GM19239 (cell line): ENCODE measurements around the gene ACSS1.
A peak's percentile ranks its signal among the peaks of the same experiment; 100 is the strongest.

Source experiments
- DNase-seq: peaks from one replicate; pipeline ENCODE4 v3.0.0; 2011; ENCODE audit warnings: low spot score; ENCODE audit not compliant: insufficient read length
- FAIRE-seq: peaks from 2 replicates; lab custom pipeline; 2011; peaks lifted over from hg19 to GRCh38; lab: Jason Lieb, UNC

Gene ACSS1

DNA sequence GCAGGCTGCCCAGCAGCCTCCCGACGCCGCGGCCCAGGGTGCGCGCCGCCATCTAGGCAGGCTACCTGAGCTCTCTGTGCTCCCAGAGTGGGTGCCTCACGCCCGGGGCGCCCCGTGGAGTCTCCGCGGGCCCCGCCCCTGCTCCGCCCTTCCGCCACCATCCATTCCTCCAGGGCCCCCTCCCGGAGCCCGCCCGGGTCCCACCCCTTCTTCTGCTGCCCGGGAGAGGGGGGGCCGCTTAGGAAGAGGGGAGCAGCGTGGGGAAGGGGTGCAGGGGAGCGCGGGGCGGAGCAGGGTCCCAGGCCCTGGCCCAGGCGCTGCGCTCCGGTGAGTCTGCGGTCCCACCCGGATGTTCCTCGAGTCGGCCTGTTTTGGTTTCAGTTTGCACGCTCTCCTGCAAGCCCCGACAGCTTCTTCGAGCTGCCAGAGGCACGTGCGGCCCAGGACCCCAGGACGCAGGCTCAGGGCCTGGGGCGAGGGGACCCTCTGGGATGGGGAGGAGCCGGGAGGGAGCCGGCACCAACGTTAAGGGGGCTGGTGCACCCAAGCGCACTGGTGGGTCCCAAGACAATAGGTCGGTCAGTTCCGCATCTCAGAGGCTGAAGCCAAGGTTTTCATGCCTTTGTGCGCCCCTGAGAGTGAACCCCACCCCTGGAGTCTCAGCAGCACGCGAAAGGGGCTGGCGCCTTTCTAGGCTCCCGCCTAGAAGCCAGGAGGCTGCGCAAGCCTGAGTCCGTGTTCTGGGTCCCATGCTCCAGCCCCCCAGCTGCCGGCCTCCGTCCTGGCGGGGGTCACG lies at the start of gene ACSS1:
Gene ACSS1, minus strand, starts transcription at position 89 of the 796 bp plus-strand sequence. Its CDS starts 37 bp downstream, at position 52.
- FAIRE-seq = peak; percentile 61
- peak; percentile 85 for DNase-seq

GRCh38 chr20:25103526-25103925 lies 45.6 kb upstream of the ACSS1 start:
- DNase-seq (no peak), FAIRE-seq (no peak)

DNA sequence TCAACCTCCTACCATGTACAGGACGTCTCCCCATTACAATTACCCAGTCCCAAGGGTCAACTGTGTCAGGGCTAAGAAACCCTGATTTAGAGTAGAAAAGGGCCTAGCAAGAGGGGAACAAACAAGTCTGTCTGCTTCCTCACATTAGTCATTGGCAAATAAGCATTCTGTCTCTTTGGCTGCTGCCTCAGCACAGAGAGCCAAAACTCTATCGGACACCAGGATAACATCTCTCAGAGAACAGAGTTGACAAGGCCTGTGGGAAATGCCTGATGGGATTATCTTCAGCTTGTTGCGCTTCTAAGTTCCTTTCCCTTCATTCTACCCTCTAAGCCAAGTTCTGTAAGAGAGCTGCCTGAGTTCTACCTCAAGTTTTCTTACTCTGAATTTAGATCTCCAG lies 43.0 kb upstream of the ACSS1 start:
- FAIRE-seq = no peak
- DNase-seq = no peak

- no peak for FAIRE-seq
- no peak for DNase-seq
These were observed 41.7 kb upstream of the ACSS1 start for GRCh38 chr20:25099601-25100140.

GRCh38 chr20:25097498-25097897 lies 39.6 kb upstream of the ACSS1 start:
- DNase-seq (no peak), FAIRE-seq (no peak)

DNA sequence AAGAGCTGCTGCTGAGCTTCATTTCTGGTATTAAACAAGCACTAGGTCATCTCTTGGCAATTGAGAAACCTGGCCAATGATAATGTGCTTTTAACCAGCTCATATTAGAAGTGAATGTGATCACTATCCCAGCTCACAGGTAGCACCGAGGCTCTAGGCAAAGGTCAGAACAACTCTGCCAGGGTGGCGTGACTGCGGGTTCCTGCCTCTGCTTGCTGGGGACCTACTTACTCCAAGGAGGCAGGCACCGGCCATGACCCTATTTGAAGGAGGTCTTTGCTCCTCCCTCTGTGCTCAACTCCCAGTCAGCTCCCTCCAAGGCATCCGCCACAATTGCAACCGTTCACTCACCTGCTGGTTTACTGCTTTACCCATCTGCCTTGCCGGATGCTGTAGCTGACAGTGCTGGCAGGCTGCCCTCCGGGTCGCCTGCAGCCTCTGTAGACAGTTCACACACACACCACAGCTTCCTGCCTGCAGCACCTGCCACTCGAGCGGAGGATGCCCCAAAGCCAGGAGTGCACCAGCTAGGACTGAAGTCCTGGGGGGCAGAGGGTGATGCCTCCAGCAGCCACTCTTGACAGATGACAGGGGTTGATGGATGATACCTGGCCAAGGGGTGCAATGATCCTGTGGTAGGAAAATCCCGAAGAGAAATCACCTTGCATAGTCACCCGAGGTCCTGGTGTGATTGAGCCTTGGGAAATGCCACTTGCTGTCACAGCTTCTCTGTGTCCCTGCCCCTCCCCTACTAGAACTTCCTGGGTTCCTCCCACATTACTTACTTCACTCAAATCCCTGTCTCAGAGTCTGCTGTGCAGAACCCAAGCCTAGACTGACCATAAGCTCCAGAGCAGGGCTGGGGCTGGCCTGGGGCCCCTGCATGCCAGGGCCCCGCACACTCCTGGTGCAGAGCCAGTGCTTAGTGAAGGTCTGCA lies 32.8 kb upstream of the ACSS1 start:
- FAIRE-seq (no peak), DNase-seq (no peak)

DNA sequence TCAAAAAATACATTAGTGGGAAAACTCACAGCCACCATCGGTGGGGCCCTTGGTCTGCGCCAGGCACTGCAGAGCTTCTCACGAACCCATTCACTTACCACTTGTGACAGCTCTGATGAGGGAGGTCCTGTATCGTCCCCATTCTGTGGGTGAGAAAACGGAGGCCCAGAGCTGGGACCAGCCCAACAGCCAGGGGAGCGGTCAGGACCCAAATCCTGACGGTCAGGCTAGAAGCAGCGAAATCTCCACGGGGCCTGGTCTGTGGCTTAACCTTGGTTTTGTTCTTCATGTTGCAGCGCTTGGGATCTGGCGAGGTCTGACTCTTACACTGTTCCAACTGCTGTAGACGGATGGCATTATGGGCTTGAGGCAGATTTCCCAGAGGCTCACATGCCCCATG lies 31.7 kb upstream of the ACSS1 start:
- DNase-seq = no peak
- no peak for FAIRE-seq

DNA sequence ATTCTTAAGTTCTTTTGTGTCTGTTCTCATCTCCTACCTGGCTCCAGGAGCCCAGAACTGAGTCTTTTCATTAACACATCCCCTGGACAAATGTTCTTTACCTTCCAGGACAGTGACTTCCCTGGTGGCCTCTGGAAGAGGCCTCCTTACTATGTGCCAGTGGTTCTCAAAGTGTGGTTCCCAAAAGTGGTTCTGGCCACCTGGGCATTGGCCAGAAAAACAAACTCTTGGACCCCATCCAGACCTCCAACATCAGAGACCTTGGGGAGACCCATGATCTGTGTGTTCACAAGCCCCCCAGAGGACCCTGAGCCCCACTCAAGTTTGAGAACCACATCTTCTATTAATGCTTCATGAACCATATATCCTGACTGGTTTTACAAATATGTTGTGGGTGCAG lies 31.2 kb upstream of the ACSS1 start:
- FAIRE-seq (no peak), DNase-seq (no peak)

DNA sequence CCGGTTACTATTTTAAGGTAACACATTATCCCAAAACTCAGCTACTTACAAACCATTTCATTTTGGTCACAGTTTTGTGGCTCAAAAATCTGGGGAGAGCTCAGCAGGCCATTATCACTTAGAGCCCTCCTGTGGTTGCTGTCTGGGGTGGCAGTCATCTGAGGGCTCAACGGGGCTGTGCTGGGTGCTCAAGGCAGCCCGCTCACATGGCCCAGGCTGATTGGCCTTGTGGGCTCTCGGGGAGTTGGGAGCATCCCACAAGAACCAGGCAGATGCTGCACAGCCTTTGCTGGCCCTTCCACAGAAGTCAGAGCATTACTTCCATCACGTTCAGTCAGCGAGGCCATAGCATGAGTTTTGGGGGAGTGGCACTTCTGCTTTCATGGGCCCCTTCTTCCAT lies 30.3 kb upstream of the ACSS1 start:
- FAIRE-seq (no peak), DNase-seq (no peak)

DNA sequence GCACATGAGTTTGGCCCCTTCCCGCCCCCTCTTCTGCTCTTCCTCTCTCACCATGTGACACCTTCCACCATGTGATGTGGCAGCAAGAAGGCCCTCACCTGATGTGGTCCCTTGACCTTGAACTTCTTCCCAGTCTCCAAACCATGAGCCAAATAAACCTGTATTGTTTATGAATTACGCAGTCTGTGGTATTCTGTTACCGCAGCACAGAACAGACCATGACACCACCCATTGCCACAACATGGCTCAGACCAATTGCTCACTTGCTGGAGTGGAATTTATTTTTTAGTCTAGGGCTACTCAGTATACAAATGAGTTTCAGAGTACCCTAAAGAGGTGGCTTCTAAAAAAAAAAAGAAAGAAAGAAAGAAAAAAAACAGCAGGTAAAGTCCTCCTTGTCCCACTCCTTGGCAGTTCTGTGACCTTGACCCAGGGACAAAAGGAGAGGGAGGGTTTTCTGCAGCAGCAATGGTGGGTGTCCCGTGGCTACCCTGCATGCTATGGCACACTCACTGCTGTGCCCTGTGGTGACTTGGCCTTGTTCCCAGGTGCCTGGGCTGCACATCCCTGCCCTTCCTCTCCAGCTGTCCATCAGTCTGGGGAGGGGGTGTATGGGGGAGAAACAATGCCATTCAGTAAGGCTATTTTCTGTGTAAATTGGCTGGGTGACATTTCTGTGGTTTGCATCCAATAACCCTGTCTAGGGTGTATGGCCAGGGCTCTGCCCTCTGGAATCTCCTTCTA lies 29.4 kb upstream of the ACSS1 start:
- no peak for DNase-seq
- no peak for FAIRE-seq

GRCh38 chr20:25085756-25086495 lies 28.0 kb upstream of the ACSS1 start:
- DNase-seq (no peak), FAIRE-seq (no peak)

- DNase-seq (no peak), FAIRE-seq (no peak)
These were observed 26.8 kb upstream of the ACSS1 start for GRCh38 chr20:25084626-25085187.

DNA sequence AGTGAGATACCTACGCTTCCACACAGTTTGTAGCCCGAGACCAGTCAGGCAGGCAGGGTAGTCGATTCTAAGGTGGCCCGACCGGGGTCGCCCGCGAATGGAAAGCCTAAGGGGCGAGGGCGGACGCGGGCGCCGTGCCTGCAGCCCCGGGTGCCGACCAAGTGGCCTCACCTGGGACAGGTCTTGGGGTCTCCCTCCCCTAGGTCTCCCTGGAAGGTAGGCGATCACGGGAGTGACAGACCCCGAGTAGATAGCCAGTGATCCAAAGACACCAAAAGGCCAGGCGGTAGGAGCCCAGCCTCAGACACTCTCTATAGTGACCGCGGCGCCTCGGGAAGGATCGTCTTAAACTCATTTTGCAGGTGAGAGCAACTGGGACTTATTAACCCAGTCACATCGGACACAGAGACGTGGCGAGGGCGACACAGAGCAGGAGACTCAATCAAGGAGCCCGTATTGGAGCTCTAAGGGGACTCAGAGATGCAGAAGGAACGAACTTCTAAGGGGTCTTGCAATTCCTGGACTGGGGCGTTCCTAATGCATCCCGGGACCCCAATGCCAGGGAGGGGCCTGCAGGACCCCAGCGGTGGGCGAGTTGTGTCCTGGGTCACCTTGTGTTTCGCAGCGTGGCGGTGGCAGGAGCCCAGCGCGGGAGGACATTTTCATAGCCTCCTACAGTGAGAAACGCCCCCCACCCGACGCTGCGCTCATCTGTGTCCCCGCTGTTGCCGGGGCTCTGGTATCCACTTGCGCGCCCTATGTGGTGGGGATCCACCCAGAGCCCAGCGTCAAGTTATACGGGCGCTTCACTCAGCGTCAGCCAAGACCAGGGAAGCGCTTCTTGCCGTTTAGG lies 26.1 kb upstream of the ACSS1 start:
- FAIRE-seq (no peak), DNase-seq (no peak)

GRCh38 chr20:25083141-25083772 lies 25.3 kb upstream of the ACSS1 start:
- FAIRE-seq = no peak
- no peak for DNase-seq

DNA sequence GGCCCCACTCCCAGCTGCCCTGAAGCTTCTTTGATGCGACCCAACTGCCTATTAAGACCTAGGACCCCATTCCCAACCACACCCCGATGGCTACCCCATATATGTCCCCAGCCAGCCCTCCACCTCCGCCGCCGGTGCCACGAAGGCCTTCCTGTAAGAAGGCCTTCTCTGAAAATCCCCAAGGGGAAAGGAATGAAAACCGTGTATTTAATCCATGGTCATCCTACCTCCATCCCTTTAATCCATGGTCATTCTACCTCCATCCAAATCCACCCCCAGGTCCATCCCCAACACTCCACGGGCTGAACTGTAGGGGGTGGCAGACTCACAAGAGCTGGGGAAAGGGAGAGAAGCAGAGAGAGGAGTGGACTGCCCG lies 24.5 kb upstream of the ACSS1 start:
- no peak for DNase-seq
- FAIRE-seq = no peak

- DNase-seq (no peak), FAIRE-seq (no peak)
These were observed 24.0 kb upstream of the ACSS1 start, which contains the start of gene VSX1 for GRCh38 chr20:25081730-25082497. Gene VSX1, minus strand, starts transcription at chr20:25082141. Its CDS starts 45 bp downstream, at chr20:25082096.

DNA sequence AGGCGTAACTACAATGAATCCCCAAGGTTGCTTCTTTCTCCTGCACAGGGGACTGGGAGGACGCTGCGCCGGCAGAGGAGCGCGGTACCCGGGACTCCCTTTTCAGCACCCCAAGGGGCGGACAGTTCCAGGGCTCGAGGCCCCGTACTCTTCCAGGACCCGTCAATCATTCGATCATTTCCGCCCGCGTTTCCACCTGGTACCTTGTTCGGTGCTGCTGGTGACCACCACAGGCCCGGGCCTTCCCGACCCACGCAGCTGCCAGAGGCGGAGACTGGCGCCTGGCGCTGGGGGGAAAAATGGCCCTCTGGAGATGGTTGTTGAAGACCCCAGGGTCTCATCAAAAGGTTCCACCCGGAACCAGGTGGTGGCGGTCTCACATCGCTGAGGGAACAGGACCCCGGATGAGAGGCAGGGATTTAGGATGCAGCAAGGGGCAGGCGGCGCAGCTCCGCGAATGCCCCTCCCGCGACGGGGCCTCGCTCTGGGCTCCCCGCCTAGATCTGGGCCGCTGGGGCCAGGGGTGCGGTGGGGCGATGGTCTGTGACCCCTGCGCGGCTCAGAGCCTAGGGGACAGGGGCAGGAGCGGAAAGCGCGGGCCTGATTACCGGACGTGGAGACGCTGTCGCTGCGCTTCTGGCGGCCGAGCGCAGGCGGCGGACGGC lies 23.3 kb upstream of the ACSS1 start:
- FAIRE-seq = no peak
- no peak for DNase-seq
